ENCODE data around the gene ST8SIA5.
"Not testable (repeated sequence)": the region's sequence is repeated elsewhere in the genome, so short reads cannot be mapped to it uniquely, and the experiment has no call there.

The ST8SIA5 gene, protein sequence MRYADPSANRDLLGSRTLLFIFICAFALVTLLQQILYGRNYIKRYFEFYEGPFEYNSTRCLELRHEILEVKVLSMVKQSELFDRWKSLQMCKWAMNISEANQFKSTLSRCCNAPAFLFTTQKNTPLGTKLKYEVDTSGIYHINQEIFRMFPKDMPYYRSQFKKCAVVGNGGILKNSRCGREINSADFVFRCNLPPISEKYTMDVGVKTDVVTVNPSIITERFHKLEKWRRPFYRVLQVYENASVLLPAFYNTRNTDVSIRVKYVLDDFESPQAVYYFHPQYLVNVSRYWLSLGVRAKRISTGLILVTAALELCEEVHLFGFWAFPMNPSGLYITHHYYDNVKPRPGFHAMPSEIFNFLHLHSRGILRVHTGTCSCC

GRCh38 chr18:46756559-46757201, at the start of gene ST8SIA5:
Gene ST8SIA5, minus strand, starts transcription at chr18:46757053. Its CDS starts 545 bp downstream, at chr18:46756508.
- DNase-seq: peak; percentile 45

DNA sequence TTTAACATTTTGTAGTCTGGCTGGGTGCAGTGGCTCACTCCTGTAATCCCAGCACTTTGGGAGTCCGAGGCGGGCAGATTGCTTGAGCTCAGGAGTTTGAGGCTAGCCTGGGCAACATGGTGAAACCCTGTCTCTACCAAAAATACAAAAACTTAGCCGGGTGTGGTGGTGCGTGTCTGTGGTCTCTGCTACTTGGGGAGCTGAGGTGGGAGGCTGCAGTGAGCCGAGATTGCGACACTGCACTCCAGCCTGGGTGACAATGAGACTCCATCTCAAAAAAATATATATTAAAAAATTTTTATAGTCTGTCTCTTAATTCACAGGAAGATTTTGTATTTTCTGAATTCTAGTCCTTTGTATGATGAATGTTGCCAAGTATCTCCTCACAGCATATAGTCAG, 39.1 kb upstream of the ST8SIA5 start:
- DNase-seq: not testable (repeated sequence)

- no peak for DNase-seq
Measured at GRCh38 chr18:46794607-46795006, 37.8 kb upstream of the ST8SIA5 start.

GRCh38 chr18:46793565-46793964, 36.7 kb upstream of the ST8SIA5 start:
- no peak for DNase-seq

DNA sequence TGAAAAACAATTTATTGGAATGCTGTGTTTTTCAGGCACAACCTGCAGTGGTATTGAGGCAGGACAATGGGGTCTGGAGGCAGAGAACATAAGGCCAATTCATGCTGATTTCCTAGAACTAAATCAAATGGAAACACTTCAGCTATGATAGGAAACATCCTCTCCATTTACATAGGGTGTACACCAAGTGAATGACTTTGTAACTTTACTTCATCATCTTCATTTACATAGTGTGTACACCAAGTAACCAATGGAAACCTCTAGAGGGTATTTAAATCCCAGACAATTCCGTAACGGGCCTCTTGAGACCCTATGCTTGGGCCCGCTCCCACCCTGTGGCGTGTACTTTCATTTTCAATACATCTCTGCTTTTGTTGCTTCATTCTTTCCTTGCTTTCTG, 32.2 kb upstream of the ST8SIA5 start:
- DNase-seq: no peak

DNA sequence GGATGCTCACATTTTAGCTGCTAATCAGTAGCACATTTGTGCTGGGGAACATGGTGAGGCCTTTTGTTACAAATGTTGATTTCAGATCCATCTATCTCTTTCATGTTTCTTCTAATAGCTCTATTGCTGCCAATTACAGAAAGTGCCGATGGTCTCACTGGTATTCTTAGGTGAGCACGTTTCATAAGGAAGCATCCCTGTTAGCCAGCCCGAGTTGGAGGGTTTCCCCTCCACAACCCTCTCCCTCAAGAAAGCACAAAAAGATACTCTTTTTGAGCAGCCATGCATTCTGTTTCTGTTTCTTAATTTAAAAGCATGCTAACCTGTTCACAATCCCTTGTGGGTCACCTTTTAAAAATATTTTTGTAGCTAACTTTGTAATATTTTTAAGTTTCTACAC, 30.8 kb upstream of the ST8SIA5 start:
- no peak for DNase-seq

- no peak for DNase-seq
Measured at GRCh38 chr18:46772357-46772756, 15.5 kb upstream of the ST8SIA5 start.

- peak; percentile 76 for DNase-seq
Measured at GRCh38 chr18:46771141-46771540, 14.3 kb upstream of the ST8SIA5 start.

DNA sequence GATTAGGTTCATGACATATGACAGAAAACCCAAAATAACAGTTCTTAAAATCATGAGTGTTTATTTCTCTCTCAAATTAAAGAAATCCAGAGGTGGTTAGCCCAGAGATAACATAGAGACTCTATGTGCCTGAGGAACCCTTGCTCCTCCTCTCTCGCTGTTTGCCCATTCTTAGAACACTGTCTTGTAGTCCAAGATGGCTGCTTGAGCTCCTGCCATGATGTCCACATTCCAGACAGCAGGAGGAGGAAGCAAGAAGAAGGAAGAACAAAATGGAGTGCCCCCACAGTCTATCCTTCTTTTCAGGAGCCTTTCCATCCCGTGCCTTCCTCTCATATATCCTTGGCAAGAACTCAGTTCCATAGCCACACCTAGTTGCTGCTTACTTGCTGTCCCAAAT, 13.9 kb upstream of the ST8SIA5 start:
- DNase-seq: no peak

- DNase-seq: no peak
Measured at GRCh38 chr18:46768166-46768921, 11.5 kb upstream of the ST8SIA5 start.

- DNase-seq: no peak
Measured at GRCh38 chr18:46767217-46767616, 10.4 kb upstream of the ST8SIA5 start.

DNA sequence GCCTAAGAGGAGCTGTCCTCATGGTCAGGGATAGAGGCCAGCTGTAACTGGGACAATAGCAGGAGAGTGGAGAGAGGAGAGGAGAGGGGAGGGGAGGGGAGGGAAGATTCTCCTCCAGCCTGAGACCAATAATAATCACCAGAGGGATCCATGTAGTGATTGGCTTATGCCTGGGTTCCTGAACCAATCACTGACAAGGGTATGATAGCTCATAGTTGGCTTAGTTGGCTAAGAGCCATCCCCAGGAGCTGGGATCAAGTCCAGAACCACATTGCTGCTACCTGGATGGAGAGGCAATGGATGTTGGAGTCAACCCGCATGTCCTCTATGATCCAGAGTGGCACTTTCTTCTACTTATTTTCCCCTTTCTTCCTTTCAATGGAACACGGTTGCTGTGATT, 7.7 kb upstream of the ST8SIA5 start:
- no peak for DNase-seq

- peak; percentile 98 for DNase-seq
Measured at GRCh38 chr18:46761059-46761769, 4.4 kb upstream of the ST8SIA5 start.

- peak; percentile 74 for DNase-seq
Measured at GRCh38 chr18:46759890-46760289, 3.0 kb upstream of the ST8SIA5 start.

- no peak for DNase-seq
Measured at GRCh38 chr18:46756025-46756558, 761 bp downstream of the ST8SIA5 start.

DNA sequence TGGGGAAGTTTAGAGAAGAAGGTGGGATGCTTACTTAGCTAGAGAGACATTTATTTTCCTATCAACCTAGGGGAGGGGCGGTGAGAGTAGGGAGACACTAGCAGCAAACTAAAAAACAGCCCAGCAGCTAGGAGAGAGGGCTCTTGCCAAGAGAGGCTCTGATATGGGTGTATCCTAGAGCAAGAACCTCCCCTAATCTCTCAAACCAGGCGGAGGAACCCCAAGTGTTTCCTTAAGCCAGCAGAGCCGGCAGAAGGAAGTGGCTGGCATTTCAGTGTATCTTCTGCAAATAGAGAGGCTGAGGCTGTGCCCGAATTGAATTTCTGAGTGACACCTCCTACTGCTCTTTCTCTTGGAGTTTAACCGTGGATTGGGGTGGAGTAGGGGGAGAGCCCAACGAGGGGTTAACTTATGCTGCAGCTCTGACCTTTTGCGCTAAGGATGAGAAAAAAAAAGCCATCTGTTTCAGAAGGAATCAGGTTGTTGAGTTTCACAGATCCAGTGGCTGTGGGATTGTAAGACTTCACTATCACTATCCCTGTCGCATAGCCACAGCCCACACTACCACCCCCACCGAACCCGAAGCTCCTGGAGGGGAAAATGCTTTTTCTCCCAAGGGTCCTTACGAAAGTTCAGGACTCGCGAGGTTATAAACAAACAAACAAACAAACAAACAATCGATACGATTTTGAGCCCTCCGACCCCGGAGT, 1.4 kb downstream of the ST8SIA5 start:
- DNase-seq: no peak

DNA sequence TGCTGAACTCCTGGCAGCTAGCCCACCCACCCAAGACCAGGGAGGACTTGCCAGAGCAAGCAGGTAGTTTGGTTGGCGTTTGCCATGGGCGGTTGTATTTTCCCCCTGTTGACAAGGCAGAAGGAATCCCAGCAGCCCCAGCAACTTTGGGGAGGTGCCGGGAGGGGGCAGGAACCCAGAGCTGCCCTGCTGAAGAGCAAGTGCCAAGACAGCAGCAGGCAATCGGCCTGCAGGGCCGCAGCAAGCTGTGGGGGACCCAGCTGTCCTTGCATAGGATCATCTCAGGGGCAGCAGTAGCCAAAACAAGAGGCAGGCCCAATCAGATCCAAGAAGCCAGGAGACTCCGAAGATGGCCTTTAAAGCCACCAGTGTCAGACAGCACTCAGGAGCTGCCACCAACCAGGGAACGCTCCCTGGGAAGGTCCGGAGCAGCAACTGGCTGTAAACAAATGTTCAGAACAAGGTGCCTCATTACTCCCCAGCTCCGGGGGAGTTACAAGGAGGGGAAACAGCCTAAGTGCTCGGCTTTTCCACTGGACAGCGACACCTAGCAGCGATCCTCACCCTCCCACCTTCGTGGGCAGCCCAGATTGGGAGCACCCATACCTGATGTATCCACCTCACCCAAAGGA, 2.1 kb downstream of the ST8SIA5 start:
- no peak for DNase-seq

DNA sequence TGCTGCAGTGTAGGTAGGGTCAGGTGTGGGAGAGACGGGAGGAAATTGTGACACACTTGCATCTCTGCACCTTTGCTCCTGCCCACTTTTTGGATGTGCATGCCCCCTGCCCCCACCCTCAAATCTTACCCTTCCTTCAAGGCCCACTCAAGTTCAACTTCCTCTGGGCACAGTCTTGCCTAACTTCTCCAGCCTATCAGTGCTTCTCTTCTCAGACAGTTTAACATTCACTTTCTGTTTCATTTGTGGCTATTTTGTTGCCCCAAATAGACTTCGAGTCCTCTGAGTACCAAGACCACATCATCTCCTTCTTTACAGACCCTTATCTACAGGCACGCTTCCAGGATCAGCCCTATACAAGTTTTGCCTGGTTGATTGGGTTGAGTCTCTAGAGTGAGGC, 2.7 kb downstream of the ST8SIA5 start:
- DNase-seq: no peak

DNA sequence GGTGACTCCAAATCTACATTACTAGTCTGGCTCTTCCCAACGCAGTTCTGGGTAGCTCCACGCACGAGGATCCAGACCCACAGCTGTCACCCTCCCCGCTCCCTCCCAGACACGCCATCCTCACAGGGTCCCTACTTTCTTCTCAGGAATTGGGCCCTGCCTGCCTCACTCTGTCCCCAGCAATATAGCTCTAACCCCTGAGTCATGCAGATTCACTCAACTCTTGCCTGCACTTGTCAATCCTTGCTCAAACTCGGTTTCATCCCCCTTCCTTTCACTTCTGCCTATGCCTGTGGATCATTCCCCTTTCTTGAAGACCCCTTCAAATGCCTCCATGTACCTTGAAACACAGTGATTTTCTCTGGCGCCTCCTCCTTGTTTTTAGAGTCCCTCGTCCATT, 5.0 kb downstream of the ST8SIA5 start:
- DNase-seq: no peak

GRCh38 chr18:46750626-46751025, 6.2 kb downstream of the ST8SIA5 start:
- no peak for DNase-seq

GRCh38 chr18:46748466-46748865, 8.4 kb downstream of the ST8SIA5 start:
- no peak for DNase-seq

DNA sequence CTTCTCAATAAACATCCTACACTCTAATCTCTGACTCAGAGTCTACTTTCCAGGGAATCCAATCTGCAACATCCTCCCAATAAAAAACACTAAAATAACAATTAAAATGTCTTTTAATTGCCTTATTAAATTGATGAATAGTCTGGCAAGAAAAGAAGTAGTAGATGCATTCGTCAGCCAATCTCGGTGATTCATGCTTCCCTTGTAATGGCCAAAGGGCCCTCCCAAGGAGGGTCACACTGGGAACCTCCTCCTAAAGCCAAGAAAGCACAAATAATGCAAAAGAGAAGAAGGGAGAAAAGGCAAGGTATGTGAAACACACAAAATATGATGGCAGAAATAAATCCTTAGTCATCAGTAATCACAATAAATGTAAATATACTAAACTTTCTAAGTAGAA, 16.8 kb downstream of the ST8SIA5 start:
- DNase-seq: no peak

Data from NCI-H1105 treated with DMSO at 0.1 percent for 48 hours (cell line).